T-helper 1 cell treated with Interleukin-12 subunit alpha and Interleukin-12 subunit beta and Interleukin-4 antibody, amounts not matched to agents 30 μg/mL and 1 μg/mL, for 36 hours (primary cell): ENCODE results near the gene CD7.
A peak's percentile ranks its signal among the peaks of the same experiment; 100 is the strongest.

Source experiments
- H3K27ac Mint-ChIP-seq: one replicate; pipeline ENCODE4 v1.8.0; 2021; ENCODE audit warnings: mild to moderate bottlenecking, mixed read lengths
- H3K27me3 Mint-ChIP-seq: one replicate; pipeline ENCODE4 v1.8.0; 2021; ENCODE audit warnings: low read depth, mixed read lengths
- H3K36me3 Mint-ChIP-seq: one replicate; pipeline ENCODE4 v1.8.0; 2021; ENCODE audit warnings: low read depth, mixed read lengths
- H3K4me1 Mint-ChIP-seq: one replicate; pipeline ENCODE4 v1.8.0; 2021; ENCODE audit warnings: low read depth, mixed read lengths
- H3K4me3 Mint-ChIP-seq: one replicate; pipeline ENCODE4 v1.8.0; 2021; ENCODE audit warnings: mild to moderate bottlenecking, moderate library complexity, mixed read lengths
- H3K9me3 Mint-ChIP-seq: one replicate; pipeline ENCODE4 v1.8.0; 2021; ENCODE audit warnings: mixed read lengths

Gene CD7

DNA sequence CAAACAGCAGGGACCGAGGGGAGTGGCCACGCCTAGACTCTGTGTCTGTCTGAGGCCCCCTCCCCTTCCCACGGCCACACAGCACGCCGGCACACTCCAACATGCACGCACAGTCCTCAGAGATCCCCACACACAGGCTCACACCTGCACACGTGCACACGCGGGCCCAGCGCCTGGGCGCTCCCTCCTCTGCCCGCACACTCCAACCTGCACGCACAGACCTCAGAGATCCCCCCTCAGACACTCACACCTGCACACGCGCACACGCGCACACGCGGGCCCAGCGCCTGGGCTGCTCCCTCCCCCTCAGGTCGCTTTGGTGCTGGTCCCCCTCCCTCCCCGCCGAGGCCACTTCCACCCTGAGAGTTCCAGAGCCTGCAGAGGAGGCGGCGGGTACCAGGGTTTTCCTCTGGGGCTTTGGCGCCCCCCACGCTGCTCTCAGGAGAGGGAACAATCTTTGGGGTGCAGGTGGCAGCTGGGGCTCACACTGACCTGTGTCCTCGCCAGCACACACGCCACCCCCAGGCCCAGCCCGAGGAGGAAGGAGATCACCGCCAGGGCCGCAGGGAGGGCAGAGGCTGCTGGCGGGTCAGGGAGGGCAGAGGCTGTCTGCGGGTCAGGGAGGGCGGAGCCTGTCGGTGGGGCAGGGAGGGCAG lies 1.6 kb downstream of the CD7 start:
- no peaks in the 10 kb centered on the region for H3K27me3 Mint-ChIP-seq
- no peaks in the 10 kb centered on the region for H3K9me3 Mint-ChIP-seq
- H3K27ac Mint-ChIP-seq = peak overlapping the region; percentile 83
- peak overlapping the region; percentile 96 for H3K4me3 Mint-ChIP-seq
- peaks cover 7% of the 10 kb centered on the region for H3K4me1 Mint-ChIP-seq
- H3K36me3 Mint-ChIP-seq = peaks cover 9% of the 10 kb centered on the region

DNA sequence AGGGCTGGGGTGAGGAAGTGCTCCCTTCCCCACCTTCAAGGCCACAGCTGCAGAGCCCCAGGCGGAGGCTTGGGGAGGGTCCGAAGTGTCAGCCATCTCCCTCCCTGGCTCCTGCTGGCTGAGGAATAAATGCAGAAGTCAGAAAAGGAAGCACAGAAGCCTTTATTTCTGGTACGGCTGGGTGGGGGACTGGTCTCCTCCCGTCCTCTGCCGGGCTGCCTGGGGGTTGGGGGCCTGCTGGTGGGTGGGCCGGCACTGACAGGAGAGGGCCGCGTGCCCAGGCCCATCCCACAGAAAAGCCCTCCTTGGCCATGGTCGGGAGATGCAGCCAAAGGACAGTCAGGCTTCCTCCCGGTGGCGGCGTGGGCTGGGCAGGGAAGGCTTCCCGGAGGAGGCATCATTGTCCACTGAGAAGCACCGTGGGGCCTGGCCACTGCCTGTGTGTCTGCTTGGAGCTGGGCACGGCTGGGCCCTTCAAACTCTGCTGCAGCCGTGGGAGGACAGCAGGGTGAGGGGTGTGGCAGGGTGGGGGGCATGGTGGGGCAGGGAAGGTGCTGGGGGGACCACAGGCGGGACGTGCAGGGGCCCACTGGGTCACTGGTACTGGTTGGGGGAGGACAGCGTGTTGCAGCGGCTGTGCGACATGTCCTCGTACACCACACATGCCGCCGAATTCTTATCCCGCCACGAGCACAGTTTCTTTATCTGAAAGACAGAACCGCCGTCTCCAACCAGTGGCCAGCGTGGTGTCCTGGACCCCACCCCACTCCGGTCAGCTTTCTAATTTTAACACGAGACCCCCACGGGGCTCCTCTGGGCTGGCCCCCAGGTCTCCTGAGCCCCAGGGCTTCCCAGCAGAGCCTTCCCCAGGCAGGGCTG lies 2.4 kb downstream of the CD7 start:
- Mint-ChIP-seq H3K4me3 (peak overlapping the region; percentile 96), H3K27me3 (no peaks in the 10 kb centered on the region), H3K4me1 (peaks cover 4% of the 10 kb centered on the region), H3K27ac (no peak overlapping the region), H3K9me3 (no peaks in the 10 kb centered on the region), H3K36me3 (peaks cover 9% of the 10 kb centered on the region)

DNA sequence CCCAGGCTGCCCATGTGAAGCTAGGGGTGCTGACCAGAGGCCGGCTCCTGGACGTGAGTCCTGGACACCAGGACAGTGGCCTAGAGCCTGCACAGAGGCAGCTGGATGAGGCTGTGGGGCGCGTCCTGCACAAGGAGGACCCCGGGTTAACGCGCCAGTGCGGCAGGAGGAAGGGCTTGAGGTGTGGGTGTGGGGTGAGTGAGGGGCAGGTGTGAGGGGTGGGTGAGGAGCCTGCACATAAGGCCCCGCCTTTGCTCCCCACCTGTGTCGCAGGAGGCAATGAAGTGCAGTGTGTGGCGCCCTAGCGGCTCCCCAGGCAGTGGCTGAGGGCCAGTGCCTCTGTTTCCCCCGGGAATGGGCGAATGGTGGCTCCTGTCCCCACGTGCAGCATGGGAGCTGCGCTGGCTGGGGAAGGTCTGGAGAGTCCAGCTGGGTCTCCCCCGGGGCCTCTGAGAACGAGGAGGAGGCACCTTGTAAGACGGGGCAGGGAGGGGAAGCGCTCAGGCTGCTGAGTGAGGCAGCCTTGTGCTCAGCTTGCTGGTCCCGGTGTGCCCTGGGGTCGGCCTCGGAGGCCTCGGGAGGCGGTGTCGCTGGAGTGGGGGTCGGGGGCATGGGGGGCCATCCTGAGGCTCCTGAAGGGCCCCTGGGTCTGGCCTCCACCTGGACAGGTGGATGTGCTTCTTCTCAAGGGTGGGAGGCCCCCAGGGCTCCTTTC lies 3.2 kb downstream of the CD7 start:
- Mint-ChIP-seq H3K36me3 (peaks cover 9% of the 10 kb centered on the region), H3K27ac (no peak overlapping the region), H3K27me3 (no peaks in the 10 kb centered on the region), H3K9me3 (no peaks in the 10 kb centered on the region), H3K4me3 (peak overlapping the region; percentile 25), H3K4me1 (peaks cover 4% of the 10 kb centered on the region)

DNA sequence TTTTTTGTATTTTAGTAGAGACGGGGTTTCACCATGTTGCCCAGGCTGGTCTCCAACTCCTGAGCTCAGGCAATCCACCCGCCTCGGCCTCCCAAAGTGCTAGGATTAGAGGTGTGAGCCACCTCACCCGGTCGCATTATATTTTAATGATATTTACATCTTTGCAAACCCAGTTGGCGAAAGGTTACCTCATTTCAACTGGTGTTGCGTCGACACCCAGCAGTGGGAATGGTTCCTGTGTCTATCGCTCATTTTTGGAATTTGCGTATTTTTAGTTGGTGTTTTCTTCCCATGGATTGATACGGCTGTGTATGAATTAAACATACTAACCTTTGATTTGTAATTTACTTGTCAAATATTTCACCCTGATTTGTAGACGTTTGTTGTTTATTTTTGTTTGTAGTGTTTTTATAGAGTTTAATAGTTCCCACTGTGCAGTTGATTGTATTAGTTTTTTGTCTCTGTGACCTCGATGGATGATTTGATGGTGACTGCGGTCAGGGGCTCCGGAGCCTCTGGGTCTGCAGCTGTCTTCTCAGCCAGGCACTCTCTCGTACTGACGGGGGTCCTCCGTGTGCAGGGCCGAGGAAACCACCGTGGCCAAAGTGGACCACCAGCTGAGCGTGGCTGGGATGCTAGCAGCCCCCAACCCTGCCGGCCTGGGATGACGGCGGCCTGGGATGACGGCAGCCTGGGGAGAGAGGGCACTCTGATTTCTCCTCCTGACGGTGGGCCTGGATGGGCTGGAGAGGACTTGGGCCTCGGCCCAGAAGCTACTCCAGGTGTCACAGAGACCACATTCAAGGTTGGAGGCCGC lies 4.0 kb downstream of the CD7 start:
- Mint-ChIP-seq H3K27ac (no peak overlapping the region), H3K4me1 (peaks cover 6% of the 10 kb centered on the region), H3K9me3 (no peaks in the 10 kb centered on the region), H3K4me3 (peak overlapping the region; percentile 25), H3K36me3 (peaks cover 10% of the 10 kb centered on the region), H3K27me3 (no peaks in the 10 kb centered on the region)

DNA sequence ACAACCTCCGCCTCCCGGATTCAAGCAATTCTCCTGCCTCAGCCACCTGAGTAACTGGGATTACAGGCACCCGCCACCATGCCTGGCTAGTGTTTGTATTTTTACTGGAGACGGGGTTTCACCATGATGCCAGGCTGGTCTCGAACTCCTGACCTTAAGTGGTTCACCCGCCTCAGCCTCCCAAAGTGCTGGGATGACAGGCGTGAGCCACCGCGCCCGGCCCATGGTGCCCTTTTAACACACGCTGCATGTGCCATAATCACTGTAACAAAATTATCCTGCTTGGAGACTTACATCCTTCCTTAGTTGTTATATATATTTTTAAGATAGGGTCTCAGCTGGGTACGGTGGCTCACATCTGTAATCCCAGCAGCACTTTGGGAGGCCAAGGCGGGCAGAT lies 5.4 kb downstream of the CD7 start:
- peaks cover 10% of the 10 kb centered on the region for H3K36me3 Mint-ChIP-seq
- H3K4me1 Mint-ChIP-seq = peaks cover 4% of the 10 kb centered on the region
- no peaks in the 10 kb centered on the region for H3K27me3 Mint-ChIP-seq
- no peak overlapping the region for H3K4me3 Mint-ChIP-seq
- no peak overlapping the region for H3K27ac Mint-ChIP-seq
- no peaks in the 10 kb centered on the region for H3K9me3 Mint-ChIP-seq

DNA sequence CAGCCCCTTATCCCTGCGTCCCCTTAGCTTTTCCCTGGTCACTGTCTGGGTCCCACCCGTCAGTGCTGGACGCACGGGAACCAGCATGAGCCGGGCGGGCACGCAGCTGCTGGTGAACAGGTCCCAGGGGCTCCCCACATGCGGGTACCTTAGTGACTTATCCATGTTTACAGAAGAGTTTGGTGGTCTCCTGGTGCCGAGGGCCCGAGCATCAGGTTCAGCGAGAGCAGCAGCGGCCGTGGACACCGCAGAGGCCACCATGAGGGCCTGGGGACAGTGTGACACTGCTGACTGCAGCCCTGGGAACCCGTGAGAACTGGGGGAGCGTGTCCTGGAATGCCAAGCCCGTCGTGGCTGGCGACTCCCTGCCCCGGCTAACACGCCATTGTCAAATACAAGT lies 6.5 kb downstream of the CD7 start:
- peaks cover 8% of the 10 kb centered on the region for H3K36me3 Mint-ChIP-seq
- peaks cover 12% of the 10 kb centered on the region for H3K4me1 Mint-ChIP-seq
- no peaks in the 10 kb centered on the region for H3K27me3 Mint-ChIP-seq
- no peaks in the 10 kb centered on the region for H3K9me3 Mint-ChIP-seq
- no peak overlapping the region for H3K27ac Mint-ChIP-seq
- H3K4me3 Mint-ChIP-seq = no peak overlapping the region

DNA sequence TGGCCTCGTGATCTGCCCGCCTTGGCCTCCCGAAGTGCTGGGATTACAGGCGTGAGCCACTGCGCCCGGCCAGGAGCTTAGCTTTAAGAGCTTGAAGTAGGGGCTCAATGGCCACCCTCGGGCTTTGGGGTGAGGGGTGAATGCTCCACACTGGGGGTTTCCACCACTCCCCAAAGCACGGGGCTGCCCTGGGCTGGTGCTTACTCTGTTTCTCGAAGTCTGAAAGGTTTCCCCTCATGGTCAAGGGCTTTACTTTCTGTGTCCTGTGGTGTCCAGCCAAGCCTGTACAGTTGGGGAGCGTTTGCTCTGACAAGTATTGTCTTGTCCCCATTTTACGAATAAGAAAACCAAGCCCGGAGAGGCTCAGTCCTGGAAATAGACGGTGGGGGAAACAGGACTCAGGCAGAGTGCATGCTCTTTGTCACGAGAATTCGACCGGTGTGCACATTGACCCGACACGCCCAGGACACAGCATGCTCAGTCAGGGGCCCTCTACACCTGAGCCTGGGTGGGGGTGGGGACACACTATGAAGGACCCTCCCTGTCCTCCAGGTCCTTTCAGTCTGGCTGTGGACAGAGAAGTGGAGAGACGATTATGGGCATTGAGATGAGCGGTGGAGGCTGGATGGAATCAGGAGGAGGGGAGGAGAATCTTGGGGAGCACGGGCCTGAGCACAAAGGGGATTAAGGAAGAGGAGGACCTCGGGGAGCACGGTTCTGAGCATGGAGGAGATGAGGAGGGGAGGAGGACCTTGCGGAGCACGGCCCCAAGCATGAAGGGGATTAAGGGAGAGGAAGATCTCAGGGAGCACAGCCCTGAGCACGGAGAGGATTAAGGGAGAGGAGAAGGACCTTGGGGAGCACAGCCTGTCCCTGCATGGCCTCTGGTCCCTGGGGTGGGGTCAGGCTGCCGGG lies 7.5 kb downstream of the CD7 start:
- no peak overlapping the region for H3K4me3 Mint-ChIP-seq
- H3K4me1 Mint-ChIP-seq = peaks cover 13% of the 10 kb centered on the region
- H3K9me3 Mint-ChIP-seq = no peaks in the 10 kb centered on the region
- no peaks in the 10 kb centered on the region for H3K27me3 Mint-ChIP-seq
- H3K36me3 Mint-ChIP-seq = peaks cover 4% of the 10 kb centered on the region
- H3K27ac Mint-ChIP-seq = peak overlapping the region; percentile 7

DNA sequence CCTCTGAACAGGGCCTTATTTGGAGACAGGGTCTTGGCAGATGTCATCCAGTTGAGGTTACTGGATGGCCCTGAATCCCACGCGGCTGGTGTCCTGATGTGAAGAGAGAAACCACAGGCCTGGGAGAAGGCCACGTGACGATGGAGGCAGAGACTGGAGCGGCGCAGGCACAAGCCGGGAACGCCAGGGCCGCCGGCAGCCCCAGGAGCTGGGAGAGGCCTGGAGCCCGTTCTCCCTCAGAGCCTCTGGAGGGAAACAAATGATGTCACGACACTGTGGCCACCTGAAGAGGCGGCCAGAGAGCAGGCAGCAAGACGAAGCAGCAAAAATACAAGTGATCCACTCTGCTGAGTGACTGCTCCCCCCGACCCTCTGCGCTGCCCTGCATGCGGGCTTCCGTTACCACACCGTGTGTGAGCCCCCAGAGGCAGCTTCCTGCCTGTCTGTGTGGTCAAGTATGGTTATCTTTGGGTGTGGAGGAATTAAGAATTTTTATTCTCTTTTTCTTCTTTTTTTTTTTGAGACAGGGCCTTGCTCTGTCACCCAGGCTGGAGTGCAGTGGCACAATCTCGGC lies 11.6 kb downstream of the CD7 start:
- Mint-ChIP-seq H3K27ac (peak overlapping the region; percentile 59), H3K4me3 (no peak overlapping the region), H3K4me1 (peaks cover 30% of the 10 kb centered on the region), H3K9me3 (no peaks in the 10 kb centered on the region), H3K27me3 (no peaks in the 10 kb centered on the region), H3K36me3 (peaks cover 1% of the 10 kb centered on the region)

DNA sequence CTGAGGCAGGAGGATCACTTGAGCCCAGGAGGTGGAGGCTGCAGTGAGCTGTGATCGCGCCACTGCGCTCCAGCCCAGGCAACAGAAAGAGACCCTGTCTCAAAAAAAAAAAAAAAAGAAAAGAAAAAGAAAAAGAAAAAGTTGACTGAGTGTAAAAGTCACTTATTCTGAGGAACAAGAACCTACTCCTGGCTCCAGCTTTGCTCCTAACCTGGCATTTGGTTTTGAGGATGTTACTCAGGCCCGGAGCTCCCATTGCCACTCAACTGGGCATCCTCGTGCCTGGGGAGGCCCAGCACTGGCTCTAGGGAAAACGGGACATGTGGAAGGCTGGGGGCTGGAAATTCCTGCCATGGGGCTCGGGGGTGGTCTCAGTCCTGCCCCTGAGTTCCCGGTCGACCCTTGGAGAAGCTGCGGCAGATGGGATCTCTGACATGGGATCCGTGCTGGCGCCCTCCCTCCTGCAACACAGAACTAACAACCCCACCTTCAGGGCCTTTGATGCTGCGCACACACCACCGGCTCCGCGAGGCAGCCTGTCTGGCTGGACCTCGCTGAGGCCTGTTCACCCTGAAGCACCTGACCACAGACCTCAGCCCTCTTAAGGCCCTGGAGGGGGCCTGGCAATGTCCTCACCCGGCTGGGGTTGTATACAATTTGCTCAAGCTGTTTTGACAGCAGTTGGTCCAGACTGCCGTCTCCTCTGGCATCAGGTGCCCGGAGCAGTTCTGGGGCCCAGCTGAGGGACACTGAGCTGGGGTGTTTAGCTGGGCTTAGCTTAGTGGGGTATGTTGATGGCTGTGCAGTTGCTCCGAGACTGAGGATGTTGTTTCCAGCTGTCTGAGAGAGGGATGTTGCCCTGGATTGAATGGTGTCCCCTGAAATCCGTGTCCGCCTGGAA lies 12.3 kb downstream of the CD7 start:
- Mint-ChIP-seq H3K4me3 (no peak overlapping the region), H3K27ac (no peak overlapping the region), H3K4me1 (peaks cover 37% of the 10 kb centered on the region), H3K36me3 (peaks cover 1% of the 10 kb centered on the region), H3K27me3 (no peaks in the 10 kb centered on the region), H3K9me3 (no peaks in the 10 kb centered on the region)

DNA sequence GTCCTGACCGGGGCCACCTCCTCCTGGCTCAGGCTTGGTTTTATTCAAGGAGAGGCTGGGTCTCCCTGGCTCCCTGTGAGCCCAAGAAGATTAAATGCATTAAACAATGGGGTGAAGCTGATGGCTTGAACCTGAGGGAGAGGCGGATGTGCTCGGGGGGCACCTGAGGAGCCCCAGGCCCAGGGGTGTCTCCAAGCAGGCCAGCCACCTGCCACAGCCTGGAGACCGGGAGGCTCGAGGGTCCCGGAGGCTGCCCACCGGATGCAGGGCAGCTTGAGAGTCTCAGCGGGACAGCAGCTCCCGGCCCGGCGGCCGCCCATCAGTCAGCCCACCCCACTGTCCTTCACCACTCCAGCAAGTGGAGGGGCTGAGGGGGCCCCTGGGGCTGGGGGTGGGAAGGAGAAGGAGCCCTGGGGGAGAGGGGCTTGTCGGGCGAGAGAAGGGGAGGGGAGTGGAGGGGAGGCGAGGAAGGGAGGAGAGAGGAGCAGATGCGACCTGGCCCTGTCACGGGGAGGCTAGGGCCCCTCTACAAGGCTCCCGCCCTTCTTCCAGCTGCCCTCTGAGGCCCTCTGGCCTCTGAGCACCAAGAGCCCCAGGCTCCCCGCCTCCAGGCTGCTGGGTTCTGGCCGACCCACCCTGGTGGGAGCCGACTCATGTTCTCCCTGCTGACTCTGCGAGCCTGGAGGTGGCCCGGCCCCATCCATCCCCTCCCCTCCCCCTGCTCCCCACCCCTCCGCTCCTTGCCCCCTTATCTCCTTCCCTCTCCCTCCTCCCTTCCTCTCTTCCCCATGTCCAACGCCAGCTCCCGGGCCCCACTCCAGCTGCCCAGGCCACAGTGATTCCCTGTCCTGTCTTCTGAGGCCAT lies 13.2 kb downstream of the CD7 start:
- Mint-ChIP-seq H3K4me3 (peak overlapping the region; percentile 81), H3K27ac (no peak overlapping the region), H3K36me3 (peaks cover 1% of the 10 kb centered on the region), H3K9me3 (no peaks in the 10 kb centered on the region), H3K27me3 (no peaks in the 10 kb centered on the region), H3K4me1 (peaks cover 46% of the 10 kb centered on the region)

DNA sequence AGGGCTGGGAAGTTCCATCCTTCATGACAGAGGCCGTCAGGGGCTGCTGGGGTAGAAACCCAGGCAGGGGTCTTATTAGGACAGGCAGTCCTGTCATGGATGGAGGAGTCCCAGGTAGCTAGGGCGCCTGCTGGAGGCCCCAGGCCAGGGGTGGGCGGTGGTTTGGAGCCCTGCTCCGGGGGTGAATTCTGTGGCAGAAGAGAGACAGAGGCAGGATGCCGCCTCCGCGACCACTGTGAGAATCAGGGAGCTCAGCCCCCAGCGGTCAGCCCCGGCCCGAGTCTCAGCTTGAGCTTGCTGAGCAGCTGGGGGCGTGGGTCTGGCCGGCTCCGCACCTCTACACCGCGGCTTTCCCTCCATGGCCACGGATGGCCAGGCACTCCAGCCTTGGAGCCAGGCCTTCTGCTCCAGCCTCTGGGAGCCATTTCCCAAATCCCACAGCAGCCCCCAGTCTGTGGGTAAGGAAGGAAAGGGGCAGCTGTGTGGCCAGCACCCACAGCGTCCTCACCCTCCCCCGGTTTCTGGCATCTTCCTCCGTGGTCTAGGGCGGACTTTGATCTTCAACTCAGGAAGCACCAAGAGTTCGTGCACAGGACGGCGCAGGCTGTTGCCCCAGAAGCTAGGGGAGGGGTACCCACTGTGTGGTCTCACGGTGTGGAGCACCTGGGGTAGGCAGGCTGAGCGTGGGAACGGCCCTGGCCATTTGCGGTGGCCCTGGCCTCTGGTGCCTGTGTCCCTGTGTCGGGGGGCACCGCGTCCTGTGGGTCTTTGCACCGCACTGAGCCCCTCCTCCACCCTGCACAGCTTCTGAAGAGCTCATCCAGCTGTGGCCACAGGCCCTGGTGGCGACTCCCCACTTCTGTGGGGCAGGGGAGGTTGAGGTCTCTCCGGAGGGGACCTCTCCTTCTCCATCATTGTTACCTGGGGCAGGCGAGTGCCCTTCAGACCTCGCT lies 14.1 kb downstream of the CD7 start:
- H3K4me1 Mint-ChIP-seq = peaks cover 52% of the 10 kb centered on the region
- H3K36me3 Mint-ChIP-seq = no peaks in the 10 kb centered on the region
- H3K9me3 Mint-ChIP-seq = no peaks in the 10 kb centered on the region
- peak overlapping the region; percentile 89 for H3K27ac Mint-ChIP-seq
- peak overlapping the region; percentile 81 for H3K4me3 Mint-ChIP-seq
- H3K27me3 Mint-ChIP-seq = no peaks in the 10 kb centered on the region
